ENCODE measurements around the gene DAG1. TPM values are rescaled to one million over a fixed set of nuclear protein-coding genes. Genes with fewer than 3 reads are reported as not detected.

The DAG1 gene
- total RNA-seq, 2 experiments from 2014 or later: 10.9 to 14.9 TPM

DNA sequence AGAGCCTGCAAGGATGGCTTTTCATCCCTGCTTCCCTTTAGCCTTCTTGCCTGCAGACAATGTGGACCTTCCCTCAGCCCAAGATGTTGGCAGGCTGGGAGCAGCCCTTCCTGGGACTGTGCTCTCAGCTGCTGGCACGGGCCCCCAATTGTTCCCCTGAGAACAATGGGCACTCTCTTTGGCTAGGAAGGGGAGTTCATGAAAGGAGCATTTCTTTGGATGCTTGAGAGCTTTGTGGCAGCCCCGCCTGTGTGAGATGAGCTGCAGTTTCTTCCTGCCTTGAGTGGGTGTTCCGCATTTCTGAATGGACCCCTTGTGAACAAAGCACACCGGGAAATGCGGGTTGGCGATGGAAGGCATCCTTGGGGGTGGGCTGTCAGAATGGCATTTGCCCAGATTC, 49.2 kb downstream of the DAG1 start:
- H4K20me1 ChIP-seq (ENCODE audit: insufficient read depth, low read length): no peaks in the 10 kb centered on the region
- H3K9me2 ChIP-seq (ENCODE audit: insufficient read depth, low read length): no peaks in the 10 kb centered on the region
- H3K4me3 ChIP-seq (ENCODE audit: low read depth, low read length, poor library complexity, severe bottlenecking): no peak overlapping the region
- H2AFZ ChIP-seq (ENCODE audit: low read length): no peak overlapping the region
- no peaks in the 10 kb centered on the region for H3K9me3 ChIP-seq (ENCODE audit: low read length)
- TF ChIP-seq, protein P1, sequence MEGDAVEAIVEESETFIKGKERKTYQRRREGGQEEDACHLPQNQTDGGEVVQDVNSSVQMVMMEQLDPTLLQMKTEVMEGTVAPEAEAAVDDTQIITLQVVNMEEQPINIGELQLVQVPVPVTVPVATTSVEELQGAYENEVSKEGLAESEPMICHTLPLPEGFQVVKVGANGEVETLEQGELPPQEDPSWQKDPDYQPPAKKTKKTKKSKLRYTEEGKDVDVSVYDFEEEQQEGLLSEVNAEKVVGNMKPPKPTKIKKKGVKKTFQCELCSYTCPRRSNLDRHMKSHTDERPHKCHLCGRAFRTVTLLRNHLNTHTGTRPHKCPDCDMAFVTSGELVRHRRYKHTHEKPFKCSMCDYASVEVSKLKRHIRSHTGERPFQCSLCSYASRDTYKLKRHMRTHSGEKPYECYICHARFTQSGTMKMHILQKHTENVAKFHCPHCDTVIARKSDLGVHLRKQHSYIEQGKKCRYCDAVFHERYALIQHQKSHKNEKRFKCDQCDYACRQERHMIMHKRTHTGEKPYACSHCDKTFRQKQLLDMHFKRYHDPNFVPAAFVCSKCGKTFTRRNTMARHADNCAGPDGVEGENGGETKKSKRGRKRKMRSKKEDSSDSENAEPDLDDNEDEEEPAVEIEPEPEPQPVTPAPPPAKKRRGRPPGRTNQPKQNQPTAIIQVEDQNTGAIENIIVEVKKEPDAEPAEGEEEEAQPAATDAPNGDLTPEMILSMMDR (conservative IDR thresholded peaks at IDR 0.05; ENCODE audit: low read length): no peak
- TF ChIP-seq EZH2phosphoT487 (IDR thresholded peaks at IDR 0.05; ENCODE audit: borderline replicate concordance, low read depth, low read length): no peak
- H3K36me3 ChIP-seq (ENCODE audit: insufficient read depth, low read length): peaks cover 21% of the 10 kb centered on the region
- ChIA-PET CTCF (ENCODE audit: unreplicated experiment) (no interaction called here), POLR2A (interaction anchor here (0.6 to 1.0 kb wide), 2 partner anchors 35 to 505 kb away, joined by 3 read pairs; partner anchors contain the start of gene BSN)
- no peak overlapping the region for H3K4me2 ChIP-seq (ENCODE audit: low read length)
- no peak overlapping the region for H3K27ac ChIP-seq (ENCODE audit: low read depth, low read length, poor library complexity, severe bottlenecking)
- BruUV-seq (replicated peaks): no TSS peak
- H3K4me1 ChIP-seq (ENCODE audit: insufficient read depth, low read length, poor library complexity, severe bottlenecking): no peaks in the 10 kb centered on the region
- no peak for DNase-seq (ENCODE audit: low spot score)
- intact Hi-C loops (cut with micrococcal nuclease; ENCODE audit: unreplicated experiment): no loop called here
- H3K79me2 ChIP-seq (ENCODE audit: insufficient read depth, low read depth, low read length): no peaks in the 10 kb centered on the region

DNA sequence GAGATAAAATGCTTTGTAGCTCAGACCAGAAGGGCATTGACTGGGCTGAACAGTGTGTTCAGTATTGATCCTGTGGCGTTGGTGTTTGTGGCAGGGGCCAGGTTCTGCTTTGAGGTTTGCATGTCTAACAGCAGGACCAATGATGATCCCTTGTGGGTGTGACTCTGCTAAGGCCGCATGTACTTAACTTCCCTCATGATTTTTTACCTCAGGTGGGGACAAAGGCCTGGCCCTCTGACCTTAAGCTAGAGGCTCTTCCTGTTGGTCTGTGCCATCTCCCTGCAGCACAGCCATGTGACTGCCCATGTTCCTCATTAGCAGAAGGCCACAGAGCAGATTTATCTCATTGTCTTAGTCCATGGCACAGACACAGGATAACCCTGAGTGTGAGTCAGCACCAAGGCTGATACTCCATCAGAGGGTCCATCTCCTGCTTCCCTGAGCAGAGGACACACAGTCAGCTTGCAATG, 49.9 kb downstream of the DAG1 start:
- Histone ChIP-seq H4K20me1 (ENCODE audit: insufficient read depth, low read length) (no peaks in the 10 kb centered on the region), H3K4me2 (ENCODE audit: low read length) (no peak overlapping the region), H3K27ac (ENCODE audit: low read depth, low read length, poor library complexity, severe bottlenecking) (no peak overlapping the region), H3K79me2 (ENCODE audit: insufficient read depth, low read depth, low read length) (no peaks in the 10 kb centered on the region), H2AFZ (ENCODE audit: low read length) (no peak overlapping the region), H3K4me3 (ENCODE audit: low read depth, low read length, poor library complexity, severe bottlenecking) (no peak overlapping the region), H3K9me3 (ENCODE audit: low read length) (no peaks in the 10 kb centered on the region), H3K36me3 (ENCODE audit: insufficient read depth, low read length) (peaks cover 21% of the 10 kb centered on the region), H3K9me2 (ENCODE audit: insufficient read depth, low read length) (no peaks in the 10 kb centered on the region), H3K4me1 (ENCODE audit: insufficient read depth, low read length, poor library complexity, severe bottlenecking) (no peaks in the 10 kb centered on the region)
- no peak for DNase-seq (ENCODE audit: low spot score)
- ChIA-PET CTCF (ENCODE audit: unreplicated experiment) (no interaction called here), POLR2A (interaction anchor here (0.6 to 1.0 kb wide), 2 partner anchors 34 to 505 kb away, joined by 3 read pairs; partner anchors contain the start of gene BSN)
- TF ChIP-seq EZH2phosphoT487 (IDR thresholded peaks at IDR 0.05; ENCODE audit: borderline replicate concordance, low read depth, low read length): no peak
- TF ChIP-seq, protein P1 (conservative IDR thresholded peaks at IDR 0.05; ENCODE audit: low read length): no peak
- intact Hi-C loops (cut with micrococcal nuclease; ENCODE audit: unreplicated experiment): no loop called here
- no TSS peak for BruUV-seq (replicated peaks)

Measured in OCI-LY7 (cell line).